ENCODE measurements around the gene ODF4.
"Not testable (repeated sequence)": the region's sequence is repeated elsewhere in the genome, so short reads cannot be mapped to it uniquely, and the experiment has no call there.

ODF4 gene

DNA sequence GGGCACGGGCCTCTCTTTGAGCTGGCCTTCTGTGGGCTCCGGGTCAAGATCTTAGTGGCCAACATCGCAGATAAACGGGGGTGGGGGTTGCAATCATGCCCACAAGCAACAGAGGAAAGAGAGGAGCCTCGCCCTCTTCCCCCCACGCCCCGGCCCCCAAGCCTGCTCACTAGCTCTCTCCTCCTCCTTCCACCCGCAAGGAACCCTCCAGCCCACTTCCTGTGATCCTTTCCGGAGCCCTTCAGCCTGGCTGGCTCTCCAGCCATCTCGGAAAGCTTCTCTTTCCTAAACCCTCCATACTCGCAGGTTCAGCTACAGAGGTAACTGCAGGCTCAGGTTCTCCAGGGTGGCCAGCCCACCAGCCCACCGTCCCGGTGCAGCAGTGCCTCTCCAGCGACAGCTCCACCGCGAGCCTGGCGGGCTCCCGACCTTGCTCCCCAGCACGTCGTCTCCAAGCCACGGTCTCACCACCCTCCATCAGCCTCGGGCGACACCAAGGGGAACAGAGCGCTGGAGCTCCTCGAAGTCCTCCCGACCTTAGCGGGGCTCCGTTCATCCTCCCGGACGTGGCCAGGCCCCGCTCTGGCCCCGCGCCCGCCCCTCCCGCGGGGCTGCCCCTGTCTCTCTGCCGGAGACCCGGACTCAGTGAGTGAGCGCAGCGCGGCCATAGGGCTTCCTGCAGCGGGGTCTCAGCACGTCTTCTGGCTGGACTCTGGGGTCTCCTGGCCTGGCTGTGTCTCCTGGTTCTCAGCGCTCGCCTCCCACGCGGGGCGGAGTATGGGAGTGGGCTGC is 12.9 kb upstream of the ODF4 start:
- DNase-seq (ENCODE audit: low read depth), result no peak

DNA sequence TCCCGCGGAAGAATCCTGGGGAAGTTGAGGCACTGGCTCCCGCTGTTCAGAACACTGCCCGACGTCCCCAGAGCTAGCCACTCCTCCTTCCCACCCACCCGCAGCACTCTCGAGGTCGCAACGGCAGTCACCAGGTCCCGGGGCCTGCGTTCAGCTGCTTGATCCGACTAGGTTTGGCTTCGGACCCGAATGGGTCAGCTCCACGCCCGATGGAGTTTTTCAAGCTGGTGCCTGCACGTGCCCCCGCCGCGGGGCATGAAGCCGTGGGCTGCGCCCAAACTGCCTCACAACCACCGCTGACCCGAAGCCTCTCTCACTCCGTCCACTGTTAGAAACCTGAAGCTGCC is 12.4 kb upstream of the ODF4 start:
- no peak for DNase-seq (ENCODE audit: low read depth)

DNA sequence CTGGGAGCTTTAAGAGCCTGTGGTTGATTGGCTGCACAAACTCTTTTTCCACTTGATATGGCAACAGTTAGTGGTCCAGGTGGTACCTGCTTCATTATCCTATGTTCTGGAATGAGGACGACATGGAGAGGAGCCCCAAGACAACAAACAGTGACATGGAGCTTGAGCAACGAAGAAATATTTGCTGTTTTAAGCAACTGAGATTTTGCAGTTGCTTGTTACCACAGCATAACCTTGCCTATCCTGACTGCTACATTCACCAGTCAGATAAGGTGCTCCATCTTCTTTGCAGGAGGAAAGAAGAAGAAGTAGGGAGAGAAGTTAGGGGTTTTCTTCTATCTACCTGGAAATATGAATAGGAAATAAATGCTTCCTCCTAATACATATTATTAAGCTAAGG is 7.5 kb upstream of the ODF4 start:
- DNase-seq (ENCODE audit: low read depth), result no peak

DNA sequence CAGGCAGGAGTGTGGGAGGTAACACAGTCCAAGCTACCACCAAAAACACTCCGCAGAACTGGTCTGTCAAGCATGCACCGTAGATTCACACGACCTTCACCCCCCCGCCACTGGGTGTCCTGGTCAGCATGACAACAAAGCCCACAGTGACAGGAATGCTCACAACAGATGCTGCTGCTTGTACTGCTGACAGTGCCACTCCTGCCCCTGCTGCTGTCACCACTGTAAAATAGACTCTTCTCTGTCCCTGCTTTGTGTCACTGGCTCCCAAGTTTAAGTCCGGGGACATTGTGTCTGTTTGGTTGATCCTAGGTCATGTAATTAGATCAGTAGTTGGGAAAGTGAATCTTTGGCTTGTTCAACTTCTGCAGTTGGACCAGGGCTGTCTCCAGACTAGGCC is 7.0 kb upstream of the ODF4 start:
- DNase-seq (ENCODE audit: low read depth), result no peak

DNA sequence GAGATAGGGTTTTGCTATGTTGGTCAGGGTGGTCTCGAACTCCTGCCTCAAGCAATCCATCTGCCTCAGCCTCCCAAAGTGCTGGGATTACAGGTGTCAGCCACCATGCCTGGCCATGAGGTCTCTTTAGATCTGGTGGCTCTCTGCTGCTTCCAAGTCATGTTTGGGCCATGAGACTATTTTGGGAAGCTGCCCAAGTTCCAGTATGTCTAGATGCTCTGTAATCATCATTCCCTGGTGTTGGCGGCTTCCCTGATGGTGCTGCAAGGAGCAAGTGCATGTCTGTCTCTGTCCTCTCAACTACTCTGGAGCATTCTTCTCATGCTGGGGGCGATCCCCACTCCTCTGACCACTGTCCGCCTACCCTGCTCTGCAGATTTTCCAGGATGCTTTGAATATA is 6.4 kb upstream of the ODF4 start:
- DNase-seq (ENCODE audit: low read depth), result no peak

DNA sequence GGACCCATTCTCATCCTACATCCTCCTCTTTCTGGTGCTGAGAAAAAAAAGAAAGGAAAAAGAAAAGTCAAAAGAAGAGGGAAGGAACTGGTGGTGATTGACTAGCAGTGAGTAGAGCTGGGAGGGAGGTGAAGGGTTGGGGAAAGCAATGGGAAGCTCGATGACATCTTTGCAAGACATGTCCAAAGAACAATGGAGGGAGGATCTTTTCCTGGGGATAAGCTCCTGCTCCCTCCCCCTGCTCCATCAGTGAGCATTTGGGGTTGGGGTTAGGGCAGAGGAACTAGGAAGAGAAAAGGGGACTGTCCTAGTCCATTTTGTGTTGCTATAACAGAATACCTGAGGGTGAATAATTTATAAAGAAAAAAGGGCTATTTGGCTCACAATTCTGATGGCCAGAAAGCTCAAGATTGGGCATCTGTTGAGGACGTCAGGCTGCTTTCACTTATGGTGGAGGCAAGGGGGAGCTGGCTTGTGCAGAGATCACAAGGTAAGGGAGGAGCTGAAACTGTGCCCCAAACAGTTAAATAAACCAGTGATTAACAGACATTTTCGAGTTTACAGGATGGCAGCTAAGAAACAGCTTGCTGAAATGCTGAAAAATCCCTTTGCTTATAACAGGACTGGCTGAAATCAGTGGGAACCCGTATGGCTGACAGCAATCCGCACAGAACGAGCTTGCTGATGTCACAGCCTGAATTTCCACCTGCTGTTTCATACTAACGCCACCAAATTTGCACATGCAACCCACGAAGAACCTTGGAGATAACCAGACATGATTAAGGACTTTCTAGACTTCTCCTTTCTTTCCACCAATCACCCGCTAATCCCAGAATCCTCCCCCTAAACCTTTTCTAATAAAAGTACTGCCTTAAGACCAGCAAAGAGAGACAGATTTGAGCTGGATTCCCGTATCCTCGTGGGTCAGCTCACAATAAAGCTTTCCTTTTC is 1.6 kb upstream of the ODF4 start:
- no peak for DNase-seq (ENCODE audit: low read depth)

DNA sequence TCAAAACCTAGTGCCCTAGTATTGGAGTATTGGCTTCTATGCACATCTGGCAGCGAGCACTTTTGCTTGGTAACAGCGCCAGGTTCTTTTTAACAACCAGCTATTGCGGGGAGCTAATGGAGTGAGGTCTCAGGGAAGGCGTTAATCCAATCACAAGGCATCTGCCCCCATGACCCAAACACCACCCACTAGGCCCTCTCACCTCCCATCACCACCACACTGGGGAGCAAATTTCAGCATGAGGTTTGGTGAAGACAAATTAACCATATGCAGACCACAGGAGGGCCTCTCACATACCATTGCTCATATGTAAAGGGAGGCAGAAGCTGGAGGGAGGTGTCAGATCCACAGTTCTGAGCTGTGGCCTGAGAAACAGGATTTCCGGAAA is 893 bp upstream of the ODF4 start:
- no peak for DNase-seq (ENCODE audit: low read depth)

DNA sequence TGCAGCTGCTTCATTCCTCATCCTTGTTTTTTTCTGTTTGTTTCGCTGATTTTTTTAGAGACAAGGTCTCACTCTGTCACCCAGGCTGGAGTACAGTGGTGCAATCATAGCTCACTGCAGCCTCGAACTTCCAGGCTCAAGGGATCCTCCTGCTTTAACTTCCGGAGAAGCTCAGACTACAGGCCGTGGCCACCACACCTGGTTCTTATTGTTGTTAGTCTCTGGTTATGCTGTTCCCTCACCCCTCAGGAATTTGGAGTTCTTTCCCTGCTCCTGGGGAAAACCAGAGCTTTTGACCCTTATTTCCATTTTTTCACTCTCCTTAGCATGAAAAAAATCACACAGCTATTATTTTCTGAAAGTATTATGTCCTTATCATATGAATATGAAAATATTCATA is 1.8 kb downstream of the ODF4 start:
- DNase-seq (ENCODE audit: low read depth), result no peak

DNA sequence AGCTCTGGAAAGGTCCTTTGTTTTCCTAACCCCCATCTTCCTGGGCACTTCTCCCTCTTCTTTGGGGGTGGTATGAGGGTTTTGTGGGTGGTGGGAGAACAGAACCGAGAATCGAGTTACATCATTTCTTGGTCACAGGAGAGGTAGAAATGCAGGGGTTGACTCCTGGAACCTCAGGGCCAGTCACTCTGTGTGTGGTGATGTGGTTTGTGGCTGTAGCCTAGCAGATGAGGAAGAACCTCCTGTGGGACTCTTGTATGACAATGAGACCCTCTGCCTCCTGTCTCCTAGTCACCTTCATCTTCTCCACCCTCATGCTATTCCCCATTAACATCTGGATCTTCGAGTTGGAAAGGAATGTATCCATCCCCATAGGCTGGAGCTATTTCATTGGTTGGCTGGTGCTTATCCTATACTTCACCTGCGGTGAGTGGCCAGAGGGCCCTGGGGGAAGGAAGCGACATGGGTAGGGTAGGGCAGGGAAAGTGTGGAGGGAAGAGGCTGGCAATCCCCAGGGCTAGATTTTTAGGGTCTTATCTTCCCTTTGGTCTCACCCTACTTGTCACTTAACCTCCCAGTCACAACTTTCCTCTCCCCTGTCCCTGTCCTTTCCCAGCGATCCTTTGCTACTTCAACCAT is 5.5 kb downstream of the ODF4 start:
- DNase-seq (ENCODE audit: low read depth), result no peak

DNA sequence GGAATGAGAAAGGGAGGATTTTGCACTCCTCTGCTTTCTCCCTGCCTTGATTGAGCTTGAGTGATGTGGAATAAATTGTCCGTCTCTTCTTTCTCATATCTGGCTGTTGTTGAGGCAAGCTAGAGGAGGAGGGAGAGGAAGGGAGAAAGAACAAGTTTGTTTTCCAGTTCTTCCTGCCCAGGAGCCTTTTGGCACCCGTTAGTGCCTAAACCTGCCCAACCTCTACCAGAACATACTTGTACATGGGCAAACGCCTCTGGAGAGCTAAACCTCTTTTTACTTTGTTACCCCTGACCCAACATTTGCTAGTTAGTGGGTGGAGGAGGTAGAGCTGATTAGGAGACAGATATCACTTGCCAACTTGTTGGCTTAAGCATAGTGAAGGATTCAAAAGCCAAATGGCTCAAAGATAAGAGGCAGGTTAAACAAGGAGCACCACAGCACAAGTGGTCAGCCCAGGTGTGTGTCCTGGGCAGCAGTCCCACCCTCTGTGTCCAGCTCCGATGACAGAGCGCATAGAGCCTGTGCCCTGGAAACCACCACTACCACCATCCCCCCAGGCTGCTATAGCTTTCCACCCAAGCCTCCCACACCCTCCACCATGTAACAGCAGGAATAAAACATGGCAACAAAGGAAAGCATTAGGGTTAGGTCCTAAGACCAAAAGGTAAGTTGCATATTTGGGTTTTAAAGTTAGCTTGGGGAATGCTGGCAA is 6.5 kb downstream of the ODF4 start:
- no peak for DNase-seq (ENCODE audit: low read depth)

DNA sequence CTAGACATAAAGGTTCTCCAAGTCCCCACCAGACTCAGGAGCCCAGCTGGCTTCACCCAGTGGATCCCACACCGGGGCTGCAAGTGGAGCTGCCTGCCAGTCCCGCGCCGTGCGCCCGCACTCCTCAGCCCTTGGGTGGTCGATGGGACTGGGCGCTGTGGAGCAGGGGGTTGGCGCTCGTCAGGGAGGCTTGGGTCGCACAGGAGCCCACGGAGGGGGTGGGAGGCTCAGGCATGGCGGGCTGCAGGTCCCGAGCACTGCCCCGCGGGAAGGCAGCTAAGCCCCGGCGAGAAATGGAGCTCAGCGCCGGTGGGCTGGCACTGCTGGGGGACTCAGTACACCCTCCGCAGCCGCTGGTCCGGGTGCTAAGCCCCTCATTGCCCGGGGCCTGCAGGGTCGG is 7.4 kb downstream of the ODF4 start:
- not testable (repeated sequence) for DNase-seq (ENCODE audit: low read depth)

DNA sequence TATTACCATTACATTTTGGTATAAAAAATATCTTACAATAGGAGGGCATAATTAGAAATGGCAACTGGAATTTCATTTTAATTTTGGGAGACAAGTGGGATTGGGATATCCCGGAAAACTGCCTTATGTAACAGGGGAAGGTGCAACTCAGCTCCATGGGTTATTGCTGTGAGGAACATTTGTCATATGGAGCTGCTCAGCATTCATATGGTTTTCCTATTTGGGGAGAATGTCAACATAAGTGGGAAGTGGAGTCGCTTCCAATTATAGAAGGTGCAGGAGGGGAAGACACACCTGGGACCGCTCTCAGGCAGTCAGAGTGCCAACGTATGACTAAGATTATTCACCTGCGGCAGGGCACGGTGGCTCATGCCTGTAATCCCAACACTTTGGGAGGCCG is 10.7 kb downstream of the ODF4 start:
- DNase-seq (ENCODE audit: low read depth), result no peak

DNA sequence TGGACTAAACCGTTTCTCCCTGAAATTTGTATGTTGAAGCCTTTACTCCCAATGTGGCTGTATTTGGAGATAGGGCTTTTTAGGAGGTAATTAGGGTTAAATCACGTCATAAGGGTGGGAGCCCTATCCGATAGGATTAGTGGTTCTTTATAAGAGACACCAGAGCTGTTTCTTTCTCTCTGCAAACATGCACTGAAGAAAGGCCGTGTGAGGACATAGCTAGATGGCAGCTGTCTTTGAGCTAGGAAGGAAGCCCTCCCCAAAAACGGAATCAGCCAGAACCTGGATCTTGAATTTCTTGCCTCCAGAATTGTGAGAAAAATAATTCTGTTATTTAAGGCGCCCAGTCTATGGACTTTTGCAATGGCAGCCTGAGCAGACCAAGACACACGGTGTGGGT is 14.1 kb downstream of the ODF4 start:
- DNase-seq (ENCODE audit: low read depth), result no peak

DNA sequence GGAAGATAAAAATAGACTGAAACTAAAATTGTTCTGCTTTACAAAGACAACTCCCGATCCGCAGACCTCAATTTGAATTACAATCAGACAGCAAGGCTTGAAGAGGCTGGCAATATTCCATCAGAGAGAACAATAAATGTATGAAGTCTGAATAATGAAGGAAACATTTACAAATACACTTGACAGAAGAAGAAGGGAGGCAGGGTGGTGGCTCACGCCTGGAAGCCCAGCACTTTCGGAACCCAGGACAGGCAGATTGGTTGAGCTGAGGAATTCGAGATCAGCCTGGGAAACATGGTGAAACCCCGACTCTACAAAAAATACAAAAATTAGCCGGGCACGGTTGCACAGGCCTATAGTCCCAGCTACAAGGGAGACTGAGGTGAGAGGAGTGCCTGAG is 14.6 kb downstream of the ODF4 start:
- DNase-seq (ENCODE audit: low read depth), result no peak

DNA sequence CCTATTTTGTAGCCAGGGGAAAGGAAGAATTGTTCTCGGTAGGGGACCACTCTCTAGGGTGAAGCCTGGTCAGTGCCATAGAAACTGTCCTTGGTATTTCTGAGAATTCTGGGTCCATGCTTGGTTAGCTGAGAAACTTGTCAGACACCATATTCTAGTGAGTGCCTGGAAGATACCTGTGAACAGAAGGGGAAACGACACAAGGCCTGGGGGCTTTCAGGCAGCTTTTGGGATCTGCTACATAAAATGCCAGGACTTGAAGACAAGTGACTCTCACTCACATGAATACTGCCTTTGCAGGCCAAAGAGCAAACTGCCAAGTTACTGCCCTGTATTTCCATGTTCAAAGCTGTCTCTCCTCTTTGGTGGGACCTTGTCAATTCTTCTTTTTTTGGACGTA is 18.3 kb downstream of the ODF4 start:
- no peak for DNase-seq (ENCODE audit: low read depth)

DNA sequence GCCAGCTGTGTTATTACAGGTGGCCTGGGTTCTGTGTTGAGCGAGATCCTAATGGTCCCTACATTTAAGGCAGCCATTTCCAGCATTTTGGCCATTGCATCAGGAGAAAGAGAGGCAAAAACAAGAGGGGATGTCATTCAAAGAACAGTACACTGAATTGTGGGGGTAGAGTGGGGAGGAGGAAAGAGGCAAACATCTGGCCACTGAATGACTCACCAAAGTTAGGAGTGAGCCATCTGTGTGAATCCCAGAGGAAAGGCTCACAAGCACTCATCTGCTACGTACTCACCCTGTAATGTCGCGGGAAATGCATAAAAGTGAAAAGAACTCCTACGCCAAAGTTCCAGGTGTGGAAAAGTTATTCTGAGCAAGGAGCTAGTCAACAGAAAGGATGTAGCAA is 20.1 kb downstream of the ODF4 start:
- peak; percentile 62 for DNase-seq (ENCODE audit: low read depth)

DNA sequence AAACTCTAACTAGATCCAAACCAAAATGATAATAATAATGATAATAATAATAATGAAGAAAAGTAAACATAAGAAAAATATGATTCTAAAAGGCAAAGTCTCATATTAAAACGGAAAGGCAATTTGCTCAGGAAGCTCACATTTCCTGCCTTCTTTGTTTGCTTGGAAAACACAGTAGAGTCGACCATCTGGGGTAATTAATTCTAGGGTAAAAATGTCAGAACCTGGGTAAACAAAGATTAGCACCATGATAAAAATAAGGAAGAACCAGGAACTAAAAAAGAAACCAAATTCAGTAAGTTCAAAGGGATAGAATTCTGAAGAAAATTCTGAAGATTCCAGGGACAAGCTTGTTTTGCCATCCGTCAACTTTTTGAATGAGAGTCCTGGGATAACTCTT is 20.6 kb downstream of the ODF4 start:
- no peak for DNase-seq (ENCODE audit: low read depth)

DNA sequence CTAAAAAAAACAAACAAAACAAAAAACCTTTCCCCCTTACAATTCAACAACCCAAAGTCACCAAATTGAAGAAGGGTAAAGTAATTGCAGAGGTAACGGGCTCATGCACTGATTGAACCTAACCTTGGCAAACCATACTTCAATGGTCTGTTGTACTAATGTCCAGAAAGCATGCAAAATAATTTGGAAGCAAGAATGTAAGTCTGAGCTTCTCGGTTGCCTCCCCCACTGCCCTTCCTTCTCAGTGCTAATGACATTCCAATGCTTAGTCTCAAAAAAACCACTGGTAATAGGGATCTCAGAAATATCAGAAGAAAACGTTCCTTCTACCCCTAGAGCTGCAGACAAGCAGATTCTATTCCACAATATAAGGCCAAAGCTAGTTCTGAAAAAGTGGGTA is 21.1 kb downstream of the ODF4 start:
- no peak for DNase-seq (ENCODE audit: low read depth)

DNA sequence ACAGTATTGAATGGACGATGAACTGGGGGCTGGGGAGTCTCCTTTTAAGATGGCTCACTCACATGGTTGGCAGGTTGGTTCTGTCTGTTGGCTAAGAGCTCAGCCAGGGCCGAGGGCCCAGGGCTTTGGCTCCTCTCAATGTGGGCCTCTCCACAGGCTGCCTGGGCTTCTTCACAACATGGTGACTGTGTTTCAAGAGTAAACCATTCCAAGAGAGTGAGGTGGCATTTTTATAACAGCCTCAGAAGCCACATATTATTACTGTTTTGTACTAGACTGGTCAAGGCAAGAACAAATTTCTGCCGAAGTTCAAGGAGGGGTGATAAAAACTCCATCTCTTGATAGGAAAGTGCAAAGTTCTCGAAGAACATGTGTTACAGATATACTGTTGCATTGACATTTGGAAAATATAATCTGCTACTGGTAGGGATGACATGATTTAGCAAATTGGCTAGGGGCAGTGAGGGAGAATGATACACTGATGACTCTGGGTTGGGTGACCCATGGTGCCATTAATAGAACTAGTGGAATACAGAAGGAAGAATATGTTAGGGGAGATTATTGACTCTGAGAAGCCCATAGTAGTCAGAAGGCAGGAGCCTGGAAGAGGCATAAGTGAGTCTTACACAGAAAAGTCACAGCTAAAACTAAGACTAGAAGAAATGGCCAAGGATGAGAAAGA is 23.2 kb downstream of the ODF4 start:
- no peak for DNase-seq (ENCODE audit: low read depth)

DNA sequence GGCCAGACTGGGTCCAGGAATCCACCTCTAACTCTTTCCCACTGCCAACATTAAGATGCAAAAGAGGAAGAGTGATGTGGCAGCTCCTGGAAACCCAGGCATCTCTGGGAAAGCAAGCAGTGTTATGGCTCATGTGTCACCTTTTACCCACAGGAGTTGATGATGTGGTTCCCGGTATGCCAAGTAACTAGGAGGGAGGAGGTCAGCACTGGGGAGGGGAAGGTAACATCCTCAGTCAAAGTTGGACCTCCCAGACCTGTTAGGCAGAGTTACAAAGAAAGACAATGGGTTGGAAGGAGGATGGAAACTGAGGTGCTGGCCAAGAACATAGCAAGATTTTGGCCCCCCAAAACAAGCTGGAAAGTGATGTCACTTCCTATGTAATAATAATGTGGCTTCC is 25.5 kb downstream of the ODF4 start:
- no peak for DNase-seq (ENCODE audit: low read depth)

DNA sequence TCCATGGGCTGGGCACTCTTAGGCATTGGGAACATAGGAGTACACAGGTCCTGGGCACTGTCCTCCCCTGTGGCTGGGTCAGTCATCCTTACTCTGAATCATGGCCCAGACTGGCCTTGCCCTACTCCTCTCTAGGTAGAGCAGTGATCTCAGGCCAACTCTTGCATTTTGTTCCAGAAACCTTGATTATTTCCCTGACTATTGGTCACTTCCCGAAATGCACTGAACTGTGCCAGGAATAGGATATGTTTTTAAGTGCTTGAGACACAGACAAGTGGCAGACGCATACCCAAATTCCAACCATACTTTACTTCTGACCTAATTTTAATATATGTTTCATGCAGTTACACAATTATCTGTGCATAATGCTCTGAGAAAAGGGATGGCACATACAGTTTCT is 26.6 kb downstream of the ODF4 start:
- DNase-seq (ENCODE audit: low read depth), result no peak

DNA sequence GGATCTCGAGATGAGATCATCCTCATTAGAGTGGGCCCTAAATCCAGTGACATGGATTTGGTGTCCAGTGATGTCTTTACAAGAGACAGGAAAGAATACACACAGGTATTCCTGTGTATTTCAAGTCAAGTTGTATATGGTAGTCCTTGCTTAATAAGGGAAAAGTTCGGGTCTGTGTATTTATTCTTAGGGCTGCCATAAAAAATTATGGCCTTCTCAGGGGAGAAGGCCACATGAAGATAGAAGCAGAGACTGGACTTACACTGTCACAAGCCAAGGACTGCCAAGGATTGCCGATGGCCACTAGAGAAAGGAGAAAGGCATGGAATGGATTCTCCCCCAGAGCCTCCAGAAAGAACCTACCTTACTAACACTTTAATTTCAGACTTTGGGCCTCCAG is 28.6 kb downstream of the ODF4 start:
- no peak for DNase-seq (ENCODE audit: low read depth)

Measured in non-pigmented ciliary epithelial cell (primary cell).